ENCODE measurements around the gene STT3B.

The STT3B gene

DNA sequence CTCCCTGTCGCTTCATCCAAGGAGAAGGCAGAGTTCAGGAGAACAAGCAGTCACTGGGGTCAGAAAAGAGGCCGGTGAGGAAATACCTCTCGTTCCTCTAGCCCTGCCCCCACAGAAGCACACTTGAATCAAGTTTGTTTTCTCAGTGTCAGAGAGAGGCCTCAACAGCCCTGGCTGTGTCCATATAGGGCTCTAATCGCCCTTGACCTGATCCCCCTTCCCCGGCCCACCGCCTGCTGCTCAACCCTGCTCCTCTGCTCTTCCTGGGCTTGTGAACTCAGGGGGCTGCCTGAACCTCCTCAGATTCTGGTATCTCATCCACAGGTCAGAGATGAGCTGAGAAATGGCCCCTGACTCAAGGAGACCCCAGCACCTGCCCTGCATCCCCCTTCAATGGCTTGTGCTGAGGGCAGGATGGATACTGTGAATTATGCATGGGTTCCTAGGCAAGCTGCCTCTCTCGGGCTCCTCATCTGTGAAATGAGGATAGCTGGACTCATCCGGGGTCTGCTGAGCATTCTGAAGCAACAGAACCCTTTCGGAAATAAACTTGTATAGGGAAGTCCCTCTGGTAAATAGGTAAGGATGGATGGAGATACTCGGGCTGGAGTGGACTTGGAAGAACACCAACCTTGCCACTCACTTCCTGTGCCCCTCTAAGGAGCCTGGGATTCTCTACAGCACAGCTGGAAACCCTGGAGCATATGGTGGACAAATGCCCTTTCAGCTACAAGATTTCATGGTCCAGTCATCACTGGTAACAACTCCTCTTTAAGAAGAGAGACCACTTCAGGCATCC is 147.5 kb downstream of the STT3B start (continued):
- TF ChIP-seq, protein P1, sequence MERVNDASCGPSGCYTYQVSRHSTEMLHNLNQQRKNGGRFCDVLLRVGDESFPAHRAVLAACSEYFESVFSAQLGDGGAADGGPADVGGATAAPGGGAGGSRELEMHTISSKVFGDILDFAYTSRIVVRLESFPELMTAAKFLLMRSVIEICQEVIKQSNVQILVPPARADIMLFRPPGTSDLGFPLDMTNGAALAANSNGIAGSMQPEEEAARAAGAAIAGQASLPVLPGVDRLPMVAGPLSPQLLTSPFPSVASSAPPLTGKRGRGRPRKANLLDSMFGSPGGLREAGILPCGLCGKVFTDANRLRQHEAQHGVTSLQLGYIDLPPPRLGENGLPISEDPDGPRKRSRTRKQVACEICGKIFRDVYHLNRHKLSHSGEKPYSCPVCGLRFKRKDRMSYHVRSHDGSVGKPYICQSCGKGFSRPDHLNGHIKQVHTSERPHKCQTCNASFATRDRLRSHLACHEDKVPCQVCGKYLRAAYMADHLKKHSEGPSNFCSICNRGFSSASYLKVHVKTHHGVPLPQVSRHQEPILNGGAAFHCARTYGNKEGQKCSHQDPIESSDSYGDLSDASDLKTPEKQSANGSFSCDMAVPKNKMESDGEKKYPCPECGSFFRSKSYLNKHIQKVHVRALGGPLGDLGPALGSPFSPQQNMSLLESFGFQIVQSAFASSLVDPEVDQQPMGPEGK (tag by site-specific recombination; IDR thresholded peaks at IDR 0.05): no peak
- TF ChIP-seq ZNF555 (tag by site-specific recombination; conservative IDR thresholded peaks at IDR 0.05): no peak
- no peak for TF ChIP-seq ZNF426 (tag by site-specific recombination; IDR thresholded peaks at IDR 0.05)
- no peak for TF ChIP-seq ZNF24 (tag by site-specific recombination; IDR thresholded peaks at IDR 0.05)
- TF ChIP-seq ZNF19 (tag by site-specific recombination; IDR thresholded peaks at IDR 0.05; ENCODE audit: low read depth): no peak
- TF ChIP-seq, protein P2, sequence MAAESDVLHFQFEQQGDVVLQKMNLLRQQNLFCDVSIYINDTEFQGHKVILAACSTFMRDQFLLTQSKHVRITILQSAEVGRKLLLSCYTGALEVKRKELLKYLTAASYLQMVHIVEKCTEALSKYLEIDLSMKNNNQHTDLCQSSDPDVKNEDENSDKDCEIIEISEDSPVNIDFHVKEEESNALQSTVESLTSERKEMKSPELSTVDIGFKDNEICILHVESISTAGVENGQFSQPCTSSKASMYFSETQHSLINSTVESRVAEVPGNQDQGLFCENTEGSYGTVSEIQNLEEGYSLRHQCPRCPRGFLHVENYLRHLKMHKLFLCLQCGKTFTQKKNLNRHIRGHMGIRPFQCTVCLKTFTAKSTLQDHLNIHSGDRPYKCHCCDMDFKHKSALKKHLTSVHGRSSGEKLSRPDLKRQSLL (tag by site-specific recombination; IDR thresholded peaks at IDR 0.05): no peak

Measured in HEK293 (cell line).